GM19328 (cell line): ENCODE measurements around the gene PRR36.

Experiments used
- ATAC-seq: cut with Tn5 transposase; IDR thresholded peaks from one replicate; pipeline ENCODE4 v1.9.1; 2021; ENCODE audit warnings: mild to moderate bottlenecking, moderate library complexity; ENCODE audit not compliant: unreplicated experiment

The PRR36 gene

DNA sequence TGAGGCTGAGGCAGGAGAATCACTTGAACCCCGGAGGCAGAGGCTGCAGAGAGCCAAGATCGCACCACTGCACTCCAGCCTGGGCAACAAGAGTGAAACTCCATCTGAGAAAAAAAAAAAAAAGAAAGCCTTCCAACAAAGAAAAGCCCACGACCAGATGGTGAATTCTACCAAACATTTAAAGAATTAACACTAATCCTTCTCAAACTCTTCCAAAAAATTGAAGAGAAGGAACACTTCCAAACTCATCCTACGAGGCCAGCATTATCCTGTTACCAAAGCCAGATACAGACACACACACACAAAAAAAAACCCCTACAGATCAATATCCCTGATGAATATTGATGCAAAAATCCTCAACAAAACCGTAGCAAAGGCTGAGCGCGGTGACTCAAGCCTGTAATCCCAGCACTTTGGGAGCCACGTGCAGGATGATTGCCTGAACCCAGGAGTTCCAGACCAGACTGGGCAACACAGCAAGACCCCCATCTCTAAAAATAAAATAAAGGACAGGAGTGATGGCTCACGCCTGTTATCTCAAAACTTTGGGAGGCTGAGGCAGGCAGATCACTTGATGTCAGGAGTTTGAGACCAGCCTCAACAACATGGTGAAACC is 50.4 kb downstream of the PRR36 start:
- no peak for ATAC-seq

DNA sequence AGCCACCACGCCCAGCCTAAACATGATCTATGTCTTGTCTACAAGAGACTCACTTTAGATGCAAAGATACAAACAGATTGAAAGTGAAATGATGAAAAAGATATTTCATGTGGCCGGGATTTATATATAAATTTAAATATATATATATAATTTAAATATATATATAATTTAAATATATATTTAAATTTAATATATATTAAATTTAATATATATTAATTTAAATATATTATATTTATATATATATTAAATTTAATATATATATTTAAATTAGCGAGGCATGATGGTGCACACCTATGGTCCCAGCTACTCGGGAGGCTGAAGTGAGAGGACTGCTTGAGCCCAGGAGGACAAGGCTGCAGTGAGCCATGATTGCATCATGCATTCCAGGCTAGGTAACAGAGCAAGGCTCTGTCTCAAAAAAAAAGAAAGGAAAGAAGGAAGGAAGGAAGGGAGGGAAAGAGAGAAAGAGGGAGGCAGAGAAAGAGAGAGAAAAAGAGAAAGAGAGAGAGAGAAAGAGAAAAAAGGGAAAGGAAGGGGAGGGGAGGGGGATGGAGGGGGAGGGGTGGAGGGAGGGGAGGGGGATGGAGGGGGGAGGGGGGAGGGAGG is 51.2 kb downstream of the PRR36 start:
- ATAC-seq, result no peak

GRCh38 chr19:7820588-7820987 is 53.6 kb downstream of the PRR36 start:
- no peak for ATAC-seq

DNA sequence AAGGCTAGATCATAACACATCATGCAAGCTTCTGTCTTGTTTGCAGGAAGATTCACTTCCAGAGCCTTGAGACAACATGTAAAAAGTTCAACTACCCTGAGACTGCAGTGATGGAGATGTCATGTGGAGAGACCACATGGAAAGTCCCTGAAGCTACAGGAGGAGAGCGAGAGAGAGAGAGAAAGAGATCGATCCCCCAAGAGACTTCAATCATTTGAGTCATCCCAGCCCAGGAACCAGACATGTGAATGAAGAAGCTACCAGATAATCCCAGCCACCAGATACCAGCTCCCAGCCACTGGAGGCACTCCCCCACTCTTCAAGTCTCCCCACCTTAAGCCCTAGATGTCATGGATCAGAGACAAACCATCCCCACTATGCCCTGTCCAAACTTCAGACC is 54.9 kb downstream of the PRR36 start:
- no peak for ATAC-seq

DNA sequence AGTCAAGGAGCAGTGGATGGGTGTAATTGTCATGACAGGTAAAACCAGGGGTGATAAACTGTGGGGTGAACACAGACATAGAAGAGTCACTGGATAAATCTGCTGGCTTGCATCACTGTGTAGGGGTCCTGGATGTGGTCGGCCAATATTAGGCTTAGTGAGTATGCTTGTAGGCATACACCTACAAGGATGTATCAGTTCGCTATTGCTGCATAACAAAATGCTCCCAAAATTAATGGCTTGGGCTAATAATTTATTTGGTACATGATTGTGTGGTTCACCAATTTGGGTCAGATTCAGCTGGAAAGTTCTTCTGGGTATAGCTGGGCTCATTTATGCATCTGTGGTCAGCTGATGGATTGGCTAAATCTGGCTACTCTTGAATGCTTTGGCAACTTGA is 55.4 kb downstream of the PRR36 start:
- no peak for ATAC-seq
